Measurements from ENCODE around the gene SPDYA. TPM values are rescaled to one million over a fixed set of nuclear protein-coding genes. Genes with fewer than 3 reads are reported as not detected.
"Not testable (repeated sequence)": the region's sequence is repeated elsewhere in the genome, so short reads cannot be mapped to it uniquely, and the experiment has no call there.

The SPDYA gene
- total RNA-seq, 1 donor: 1.1 TPM

- no peak overlapping the region for H3K4me3 ChIP-seq (ENCODE audit: low read depth, low read length)
- TF ChIP-seq CTCF (IDR thresholded peaks at IDR 0.05; ENCODE audit: insufficient read depth, low read length): no peak
- no peak for DNase-seq (ENCODE audit: low read depth)
Measured at GRCh38 chr2:28768952-28769351, 41.7 kb upstream of the SPDYA start.

GRCh38 chr2:28772351-28772750 lies 38.3 kb upstream of the SPDYA start:
- H3K4me3 ChIP-seq (ENCODE audit: low read depth, low read length): no peak overlapping the region
- no peak for TF ChIP-seq CTCF (IDR thresholded peaks at IDR 0.05; ENCODE audit: insufficient read depth, low read length)
- no peak for DNase-seq (ENCODE audit: low read depth)

GRCh38 chr2:28776471-28776870 lies 34.2 kb upstream of the SPDYA start:
- no peak for DNase-seq (ENCODE audit: low read depth)
- no peak for TF ChIP-seq CTCF (IDR thresholded peaks at IDR 0.05; ENCODE audit: insufficient read depth, low read length)
- H3K4me3 ChIP-seq (ENCODE audit: low read depth, low read length): no peak overlapping the region

GRCh38 chr2:28778392-28778791 lies 32.2 kb upstream of the SPDYA start:
- no peak for DNase-seq (ENCODE audit: low read depth)

GRCh38 chr2:28779001-28779400 lies 31.6 kb upstream of the SPDYA start:
- no peak overlapping the region for H3K4me3 ChIP-seq (ENCODE audit: low read depth, low read length)
- DNase-seq (ENCODE audit: low read depth): no peak
- TF ChIP-seq CTCF (IDR thresholded peaks at IDR 0.05; ENCODE audit: insufficient read depth, low read length): no peak

More at GRCh38 chr2:28778392-28778791, 32.2 kb upstream of the SPDYA start:
- TF ChIP-seq CTCF (IDR thresholded peaks at IDR 0.05; ENCODE audit: insufficient read depth, low read length): no peak
- H3K4me3 ChIP-seq (ENCODE audit: low read depth, low read length): no peak overlapping the region

GRCh38 chr2:28780496-28780895 lies 30.1 kb upstream of the SPDYA start:
- DNase-seq (ENCODE audit: low read depth): no peak
- TF ChIP-seq CTCF (IDR thresholded peaks at IDR 0.05; ENCODE audit: insufficient read depth, low read length): no peak
- no peak overlapping the region for H3K4me3 ChIP-seq (ENCODE audit: low read depth, low read length)

- TF ChIP-seq CTCF (IDR thresholded peaks at IDR 0.05; ENCODE audit: insufficient read depth, low read length): no peak
- DNase-seq (ENCODE audit: low read depth): no peak
Measured at GRCh38 chr2:28782423-28782822, 28.2 kb upstream of the SPDYA start.

GRCh38 chr2:28784570-28784969 lies 26.1 kb upstream of the SPDYA start:
- H3K4me3 ChIP-seq (ENCODE audit: low read depth, low read length); DNase-seq (ENCODE audit: low read depth): not testable (repeated sequence)

More at GRCh38 chr2:28782423-28782822, 28.2 kb upstream of the SPDYA start:
- no peak overlapping the region for H3K4me3 ChIP-seq (ENCODE audit: low read depth, low read length)
